ENCODE measurements around the gene HSPB1. TPM values are rescaled to one million over a fixed set of nuclear protein-coding genes. Genes with fewer than 3 reads are reported as not detected.

HSPB1 gene
- total and polyA plus RNA-seq, 2 donors (not counting 1 experiment from before 2014, with no cell fraction given), result 34.0 to 343 TPM

DNA sequence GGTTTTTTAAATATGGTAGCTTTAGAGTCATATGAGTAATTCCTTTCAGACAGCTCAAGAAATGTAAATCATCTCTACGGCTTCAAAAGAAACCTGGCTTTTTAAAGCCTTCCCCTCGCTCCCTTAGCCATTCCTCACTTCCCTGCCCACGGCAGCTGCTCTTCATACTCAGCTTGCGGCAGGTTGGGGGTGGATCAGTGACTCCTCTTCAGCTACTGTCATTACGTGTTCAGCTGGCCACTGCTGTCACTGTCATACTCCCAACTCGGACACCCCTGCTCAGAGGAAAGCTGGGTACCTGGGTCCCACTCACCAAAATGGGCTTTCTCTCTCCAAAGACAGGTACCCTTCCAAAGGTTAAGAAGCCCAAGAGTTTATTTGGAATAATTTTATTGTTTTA, 49.7 kb downstream of the HSPB1 start:
- Mint-ChIP-seq H3K4me3 (no peak overlapping the region), H3K27me3 (no peaks in the 10 kb centered on the region), H3K4me1 (peaks cover 46% of the 10 kb centered on the region), H3K9me3 (ENCODE audit: insufficient read depth) (no peaks in the 10 kb centered on the region), H3K27ac (no peak overlapping the region)
- Histone ChIP-seq H2AFZ (ENCODE audit: insufficient read depth, low read depth, low read length, poor library complexity, severe bottlenecking) (no peak overlapping the region), H3K4me2 (replicated peaks; ENCODE audit: low read depth, low read length, poor library complexity, severe bottlenecking) (peak overlapping the region; percentile 17), H3K9ac (ENCODE audit: low read length) (no peak overlapping the region), H3K9me3 (ENCODE audit: control extremely low read depth in 1 of 3, control insufficient read depth in 2 of 3, insufficient read depth in 1 of 3, low read length in 2 of 3) (no peaks in the 10 kb centered on the region), H3K4me1 (ENCODE audit: control insufficient read depth in 2 of 2, insufficient read depth in 2 of 2, low read length in 2 of 2) (peaks cover 6% of the 10 kb centered on the region in 2 donors), H3K27me3 (replicated peaks in 1 of 4; ENCODE audit: control extremely low read depth in 1 of 4, control insufficient read depth in 3 of 4, insufficient read depth in 4 of 4, low read length in 3 of 4) (no peaks in the 10 kb centered on the region), H3K4me3 (ENCODE audit: control extremely low read depth in 1 of 5, extremely low read depth in 1 of 5, insufficient read depth in 1 of 5, low read depth in 2 of 5, low read length in 4 of 5) (no peak overlapping the region), H4K20me1 (ENCODE audit: control insufficient read depth, insufficient read depth, low read length, poor library complexity, severe bottlenecking) (peaks cover 97% of the 10 kb centered on the region), H3K27ac (ENCODE audit: low read length in 2 of 2) (no peak overlapping the region), H3K79me2 (ENCODE audit: control insufficient read depth, insufficient read depth, low read length) (peaks cover 100% of the 10 kb centered on the region), H3K36me3 (replicated peaks in 1 of 2; ENCODE audit: control extremely low read depth in 1 of 2, control insufficient read depth in 1 of 2, extremely low read depth in 1 of 2, insufficient read depth in 2 of 2, low read length in 1 of 2) (peaks cover 5 to 36% of the 10 kb centered on the region in 2 experiments)
- ATAC-seq (ENCODE audit: low read depth) (no peak), DNase-seq (no peak)
- ChIA-PET POLR2A (no interaction called here), CTCF (interaction anchor here (1.0 to 1.1 kb wide), 2 partner anchors 30 to 60 kb away, joined by 3 read pairs; no protein-coding TSS in a partner anchor)
- intact Hi-C loops (cut with micrococcal nuclease), result no loop called here
- 93% methylated on average over 2 of the region's 6 CpGs for WGBS (ENCODE audit: insufficient coverage)
- TF ChIP-seq EZH2 (IDR thresholded peaks at IDR 0.05; ENCODE audit: borderline replicate concordance, insufficient read depth, low read depth, low read length, poor library complexity, severe bottlenecking) (no peak), CTCF (IDR thresholded peaks at IDR 0.05) (no peak)

GRCh38 chr7:76353744-76354143, 51.3 kb downstream of the HSPB1 start:
- no peak overlapping the region for H3K9ac ChIP-seq (ENCODE audit: low read length)
- H3K27ac ChIP-seq (ENCODE audit: low read length in 2 of 2), result no peak overlapping the region
- intact Hi-C loops (cut with micrococcal nuclease), result no loop called here
- ChIA-PET POLR2A (interaction anchor here (0.5 to 0.7 kb wide), 3 partner anchors 18 to 871 kb away, joined by 5 to 7 read pairs (median 5); no protein-coding TSS in a partner anchor), CTCF (no interaction called here)
- H3K27me3 ChIP-seq (replicated peaks in 1 of 4; ENCODE audit: control extremely low read depth in 1 of 4, control insufficient read depth in 3 of 4, insufficient read depth in 4 of 4, low read length in 3 of 4), result no peaks in the 10 kb centered on the region
- no peaks in the 10 kb centered on the region for H3K9me3 ChIP-seq (ENCODE audit: control extremely low read depth in 1 of 3, control insufficient read depth in 2 of 3, insufficient read depth in 1 of 3, low read length in 2 of 3)
- peaks cover 5 to 27% of the 10 kb centered on the region in 2 experiments for H3K36me3 ChIP-seq (replicated peaks in 1 of 2; ENCODE audit: control extremely low read depth in 1 of 2, control insufficient read depth in 1 of 2, extremely low read depth in 1 of 2, insufficient read depth in 2 of 2, low read length in 1 of 2)
- TF ChIP-seq EZH2 (IDR thresholded peaks at IDR 0.05; ENCODE audit: borderline replicate concordance, insufficient read depth, low read depth, low read length, poor library complexity, severe bottlenecking) (no peak), CTCF (IDR thresholded peaks at IDR 0.05) (no peak)
- no peak for ATAC-seq (ENCODE audit: low read depth)
- H3K4me2 ChIP-seq (replicated peaks; ENCODE audit: low read depth, low read length, poor library complexity, severe bottlenecking), result no peak overlapping the region
- WGBS (ENCODE audit: insufficient coverage), result 100% methylated on average over 3 of the region's 5 CpGs
- no peak overlapping the region for H3K4me3 ChIP-seq (ENCODE audit: control extremely low read depth in 1 of 5, extremely low read depth in 1 of 5, insufficient read depth in 1 of 5, low read depth in 2 of 5, low read length in 4 of 5)
- Mint-ChIP-seq H3K9me3 (ENCODE audit: insufficient read depth) (no peaks in the 10 kb centered on the region), H3K27me3 (no peaks in the 10 kb centered on the region), H3K27ac (no peak overlapping the region), H3K4me3 (no peak overlapping the region), H3K4me1 (peaks cover 52% of the 10 kb centered on the region)
- DNase-seq, result no peak
- no peak overlapping the region for H2AFZ ChIP-seq (ENCODE audit: insufficient read depth, low read depth, low read length, poor library complexity, severe bottlenecking)
- H3K4me1 ChIP-seq (ENCODE audit: control insufficient read depth in 2 of 2, insufficient read depth in 2 of 2, low read length in 2 of 2), result peaks cover 12 to 14% of the 10 kb centered on the region in 2 donors
- H3K79me2 ChIP-seq (ENCODE audit: control insufficient read depth, insufficient read depth, low read length), result peaks cover 98% of the 10 kb centered on the region
- H4K20me1 ChIP-seq (ENCODE audit: control insufficient read depth, insufficient read depth, low read length, poor library complexity, severe bottlenecking), result peaks cover 97% of the 10 kb centered on the region

Other genes starting within 250 kb of the HSPB1 start
- not detected in 2 replicates for gene SRRM3, start 100.8 kb upstream of the HSPB1 start, total RNA-seq
- gene SRRM3, start 100.8 kb upstream of the HSPB1 start, polyA plus RNA-seq, result not detected in 2 replicates
- gene YWHAG, start 56.3 kb downstream of the HSPB1 start, total RNA-seq, result 51.6 and 51.9 TPM in 2 replicates
- 6.6 and 12.6 TPM in 2 replicates for gene YWHAG, start 56.3 kb downstream of the HSPB1 start, polyA plus RNA-seq
- gene SSC4D, start 107.0 kb downstream of the HSPB1 start, total RNA-seq, result not detected in 2 replicates
- gene SSC4D, start 107.0 kb downstream of the HSPB1 start, polyA plus RNA-seq, result 0.16 TPM in 1 of 2 replicates, not detected in the other
- 0.64 and 2.1 TPM in 2 replicates for gene ZP3, start 122.3 kb downstream of the HSPB1 start, total RNA-seq
- 4.4 and 4.5 TPM in 2 replicates for gene ZP3, start 122.3 kb downstream of the HSPB1 start, polyA plus RNA-seq
- 66.9 and 68.4 TPM in 2 replicates for gene DTX2, start 159.0 kb downstream of the HSPB1 start, total RNA-seq
- 36.4 and 41.2 TPM in 2 replicates for gene DTX2, start 159.0 kb downstream of the HSPB1 start, polyA plus RNA-seq
- gene UPK3B, start 207.9 kb downstream of the HSPB1 start, total RNA-seq, result 4.9 and 6.8 TPM in 2 replicates
- 1.2 and 2.8 TPM in 2 replicates for gene UPK3B, start 207.9 kb downstream of the HSPB1 start, polyA plus RNA-seq
- 0.53 and 0.69 TPM in 2 replicates for gene SPDYE16, start 240.6 kb downstream of the HSPB1 start, total RNA-seq
- gene SPDYE16, start 240.6 kb downstream of the HSPB1 start, polyA plus RNA-seq, result 0.22 and 0.34 TPM in 2 replicates